Heart left ventricle (tissue), 13 donors: ENCODE results near the gene PF4V1.

Experiments used
- CTCF ChIP-seq, 12 donors: fragments of 200-600 bp; sonication (generic) in 4 of 12; IDR thresholded peaks; one replicate each; pipeline versions ENCODE4 v1.5.0 to v1.8.0; 2018 to 2022; ENCODE audit warnings: antibody characterized with exemption in 12 of 12, mild to moderate bottlenecking in 5 of 12
- POLR2A ChIP-seq, 2 donors: fragments of 450-650 bp; IDR thresholded peaks; one replicate each; pipeline ENCODE4 v1.6.1; 2017; ENCODE audit warnings: antibody characterized with exemption in 2 of 2, mild to moderate bottlenecking in 2 of 2, moderate library complexity in 2 of 2
- donor health status: ischemic (EF 13 %, LVEDD 7.1; RV severe dilation, severe dysfunction).
- donor health status: DM: no; HTN: yes; CAD: no.
- donor health status: DM: no; HTN: no; CAD: no.
- donor health status: ischemic (EF 25% LVEDD 6.9; RV normal size, moderate dysfunction).
- donor health status: ischemic (EF 25% LVEDD 5.7; RV mildly dilated, moderate dysfunction).
- donor health status: ischemic (EF 35%, LVEDD 5.7; RV mildly dilated, moderate dysfunction).
- donor health status: nonischemic (EF 11% LVEDD 7.7; RV severe dilation, severe dysfunction).
- donor health status: DM: yes; HTN: yes; CAD: no.
- donor health status: PGD.
- donor health status: ischemic (EF 29% LVEDD 5.4; RV normal size, mild dysfunction).
- donor health status: nonischemic (EF 23%, LVEDD 6.1; RV moderate dilation, normal function).

- no peak for TF ChIP-seq CTCF (IDR thresholded peaks at IDR 0.05)
- no peak for TF ChIP-seq POLR2A (IDR thresholded peaks at IDR 0.05)
Measured at GRCh38 chr4:73891326-73891725, 38.2 kb downstream of the PF4V1 start.
